HepG2 (cell line): Measurements from ENCODE around the gene TCEANC. TPM values are rescaled to one million over a fixed set of nuclear protein-coding genes. Genes with fewer than 3 reads are reported as not detected.

Experiments
- ATF1 ChIP-seq: IDR thresholded peaks from 2 replicates; pipeline ENCODE4 v1.6.1; 2016; ENCODE audit warnings: mild to moderate bottlenecking, control low read depth
- CBX1 ChIP-seq: IDR thresholded peaks from one replicate; pipeline ENCODE4 v1.6.1; 2016; ENCODE audit warnings: antibody characterized with exemption, low read depth
- CEBPG ChIP-seq: IDR thresholded peaks from 2 replicates; pipeline ENCODE4 v1.6.1; 2016
- FOXP1 ChIP-seq, 2 experiments: fragments of 450-650 bp in 1 of 2; IDR thresholded peaks; 2 replicates each; pipeline ENCODE4 v1.6.1; 2017 to 2018; ENCODE audit warnings: antibody characterized with exemption in 1 of 2
- MAFK ChIP-seq, 2 experiments: IDR thresholded peaks in 1 of 2; conservative IDR thresholded peaks in 1 of 2; 2 replicates each; pipeline ENCODE4 v1.6.1; 2011; ENCODE audit warnings: improper control_type of control experiment in 2 of 2, low read length in 2 of 2
- MED13 ChIP-seq: sonication (generic); formaldehyde crosslinking; IDR thresholded peaks from 2 replicates; pipeline ENCODE4 v1.5.0; 2020; ENCODE audit warnings: missing genetic modification reagents
- MEIS1 ChIP-seq: sonication (generic); formaldehyde crosslinking; IDR thresholded peaks from 2 replicates; pipeline ENCODE4 v1.9.0; 2021; ENCODE audit warnings: mild to moderate bottlenecking, missing genetic modification reagents, moderate library complexity, borderline replicate concordance
- NR1H2 ChIP-seq: sonication (generic); formaldehyde crosslinking; IDR thresholded peaks from 2 replicates; pipeline ENCODE4 v1.8.1; 2022; ENCODE audit warnings: low read depth, missing genetic modification reagents, borderline replicate concordance
- POLR2AphosphoS2 ChIP-seq: IDR thresholded peaks from 2 replicates; pipeline ENCODE4 v1.6.1; 2011; ENCODE audit warnings: low read depth, low read length, improper control_type of control experiment
- RAD21 ChIP-seq: fragments of 450-650 bp; formaldehyde crosslinking; IDR thresholded peaks from 2 replicates; pipeline ENCODE4 v1.5.0; 2020; ENCODE audit warnings: mild to moderate bottlenecking
- RARG ChIP-seq: sonication (generic); formaldehyde crosslinking; IDR thresholded peaks from 2 replicates; pipeline ENCODE4 v1.4.0; 2020; ENCODE audit warnings: low read depth, mild to moderate bottlenecking, missing genetic modification reagents
- SETDB1 ChIP-seq: sonication (generic); formaldehyde crosslinking; IDR thresholded peaks from 2 replicates; pipeline ENCODE4 v1.5.1; 2020; ENCODE audit warnings: missing genetic modification reagents, mild to moderate bottlenecking, borderline replicate concordance
- SMAD9 ChIP-seq: sonication (generic); formaldehyde crosslinking; IDR thresholded peaks from 2 replicates; pipeline ENCODE4 v1.5.1; 2020; ENCODE audit warnings: mild to moderate bottlenecking, missing genetic modification reagents
- TOPORS ChIP-seq: sonication (generic); formaldehyde crosslinking; IDR thresholded peaks from 2 replicates; pipeline ENCODE4 v1.8.0; 2023; ENCODE audit warnings: mild to moderate bottlenecking, missing genetic modification reagents
- XRCC5 ChIP-seq: fragments of 200-400 bp; formaldehyde crosslinking; optimal IDR thresholded peaks from 2 replicates; pipeline ENCODE3; 2017; ENCODE audit warnings: mild to moderate bottlenecking, low read length
- ZNF20 ChIP-seq: sonication (generic); formaldehyde crosslinking; IDR thresholded peaks from 2 replicates; pipeline ENCODE4 v1.4.0; 2020; ENCODE audit warnings: mild to moderate bottlenecking, moderate library complexity, missing genetic modification reagents
- ZNF224 ChIP-seq: sonication (generic); formaldehyde crosslinking; IDR thresholded peaks from 2 replicates; pipeline ENCODE4 v1.5.0; 2020; ENCODE audit warnings: mild to moderate bottlenecking, missing genetic modification reagents
- ZNF33B ChIP-seq: sonication (generic); formaldehyde crosslinking; IDR thresholded peaks from 2 replicates; pipeline ENCODE4 v1.5.1; 2020; ENCODE audit warnings: mild to moderate bottlenecking, missing genetic modification reagents
- ZNF720 ChIP-seq: sonication (generic); formaldehyde crosslinking; IDR thresholded peaks from 2 replicates; pipeline ENCODE4 v1.4.0; 2020; ENCODE audit warnings: missing genetic modification reagents
- ZSCAN29 ChIP-seq: sonication (generic); formaldehyde crosslinking; conservative IDR thresholded peaks from 2 replicates; pipeline ENCODE4 v1.4.0; 2020; ENCODE audit warnings: mild to moderate bottlenecking, missing genetic modification reagents
- polyA plus RNA-seq, 8 experiments: library from polyadenylated mRNA; depleted of rRNA in 3 of 8; stranded (reverse) in 7 of 8; unstranded in 1 of 8; fragments of >200 nt; fragmentation: Illumina TruSeq in 4 of 8; extraction: Trizol in 4 of 8; gene quantifications; 2 replicates each; pipeline versions ENCODE4 v1.2.1 to v1.2.3, GENCODE V29; 2011 to 2016; ENCODE audit warnings: low read depth in 4 of 8, missing spikeins in 1 of 8, mixed read lengths in 1 of 8; ENCODE audit not compliant: insufficient read depth in 1 of 8
- total RNA-seq, 5 experiments: library from RNA; depleted of rRNA; stranded (reverse); fragments of >200 nt; fragmentation: Illumina TruSeq; extraction: Trizol; gene quantifications; 2 replicates each; pipeline ENCODE4 v1.2.3, GENCODE V29; 2016; ENCODE audit warnings: low read depth in 1 of 5
- TF ChIP-seq, protein P1 (sequence below): sonication (generic); formaldehyde crosslinking; IDR thresholded peaks from 2 replicates; pipeline ENCODE4 v1.9.0; 2021; ENCODE audit warnings: missing genetic modification reagents, mild to moderate bottlenecking, borderline replicate concordance
- TF ChIP-seq, protein P2 (sequence below): sonication (generic); formaldehyde crosslinking; IDR thresholded peaks from 2 replicates; pipeline ENCODE4 v1.4.0; 2020; ENCODE audit warnings: missing genetic modification reagents
- TF ChIP-seq, protein P3 (sequence below): sonication (generic); formaldehyde crosslinking; IDR thresholded peaks from 2 replicates; pipeline ENCODE4 v1.4.0; 2020; ENCODE audit warnings: missing genetic modification reagents

The TCEANC gene
- total and polyA plus RNA-seq, 2 of the 13 experiments (the other 11 are each of a cell fraction or from before 2014, with no cell fraction given) = 0.51 to 0.97 TPM

DNA sequence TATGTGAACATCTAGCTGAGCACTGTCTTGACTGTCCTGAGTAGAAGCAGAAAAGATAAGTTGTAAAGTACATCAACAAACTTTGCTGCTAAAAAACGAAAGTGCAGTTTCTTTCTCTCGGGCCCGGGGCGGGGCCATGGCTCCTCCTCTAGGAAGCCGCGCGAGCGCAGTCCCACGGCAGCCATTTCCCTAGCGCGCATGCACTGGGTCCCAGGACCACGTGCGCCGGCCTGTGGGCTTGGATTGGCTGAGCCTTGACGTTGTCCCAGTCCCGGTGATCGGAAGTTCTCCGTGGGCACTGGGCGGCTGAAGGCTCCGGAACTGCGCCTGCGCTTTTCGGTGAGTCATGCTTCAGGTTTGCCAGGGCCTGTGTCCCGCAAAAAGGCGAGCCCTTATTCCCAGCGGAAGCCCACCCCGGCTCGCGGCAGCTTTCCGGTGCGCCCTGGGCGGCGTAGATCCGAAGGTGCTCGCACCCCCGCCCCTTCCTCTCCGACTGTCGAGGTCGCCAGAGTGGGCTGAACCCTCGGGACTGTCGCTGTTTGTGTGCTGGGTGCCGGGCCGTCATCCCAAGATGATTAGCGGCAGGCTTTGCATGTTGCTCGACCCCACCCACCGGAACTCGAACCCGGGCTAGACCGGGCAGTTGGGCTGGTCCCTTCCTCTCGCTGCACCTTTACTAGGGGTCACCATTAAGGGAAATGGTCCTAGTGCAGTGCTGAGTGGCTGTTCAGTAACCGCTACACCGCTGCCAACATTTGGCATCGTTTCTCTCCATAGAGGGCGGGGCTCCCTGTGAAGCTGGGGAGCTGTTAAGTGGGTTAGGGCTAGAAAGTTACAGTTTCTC, at the start of gene TCEANC (continued):
- TF ChIP-seq ZNF224 (CRISPR knock-in tag) = no peak
- no peak for TF ChIP-seq ZNF33B
- no peak for TF ChIP-seq MED13 (CRISPR knock-in tag)
- TF ChIP-seq POLR2AphosphoS2 = no peak
- no peak for TF ChIP-seq MEIS1 (CRISPR knock-in tag)
- TF ChIP-seq MAFK (conservative IDR thresholded peaks at IDR 0.05 in 1 of 2, IDR thresholded peaks at IDR 0.05 in 1 of 2; ENCODE audit: low read length in 2 of 2) = no peak
- TF ChIP-seq NR1H2 (CRISPR knock-in tag) = no peak
- no peak for TF ChIP-seq RARG (CRISPR knock-in tag)
- no peak for TF ChIP-seq CBX1
- TF ChIP-seq FOXP1 (IDR thresholded peaks at IDR 0.05) = no peak
- no peak for TF ChIP-seq FOXP1 (CRISPR knock-in tag; IDR thresholded peaks at IDR 0.05)
- TF ChIP-seq ZSCAN29 (CRISPR knock-in tag) = no peak
- TF ChIP-seq ZNF20 (CRISPR knock-in tag) = no peak
- no peak for TF ChIP-seq ATF1 (CRISPR knock-in tag)
- no peak for TF ChIP-seq SMAD9
- TF ChIP-seq RAD21 = no peak
- no peak for TF ChIP-seq ZNF720 (CRISPR knock-in tag)
- TF ChIP-seq, protein P1, sequence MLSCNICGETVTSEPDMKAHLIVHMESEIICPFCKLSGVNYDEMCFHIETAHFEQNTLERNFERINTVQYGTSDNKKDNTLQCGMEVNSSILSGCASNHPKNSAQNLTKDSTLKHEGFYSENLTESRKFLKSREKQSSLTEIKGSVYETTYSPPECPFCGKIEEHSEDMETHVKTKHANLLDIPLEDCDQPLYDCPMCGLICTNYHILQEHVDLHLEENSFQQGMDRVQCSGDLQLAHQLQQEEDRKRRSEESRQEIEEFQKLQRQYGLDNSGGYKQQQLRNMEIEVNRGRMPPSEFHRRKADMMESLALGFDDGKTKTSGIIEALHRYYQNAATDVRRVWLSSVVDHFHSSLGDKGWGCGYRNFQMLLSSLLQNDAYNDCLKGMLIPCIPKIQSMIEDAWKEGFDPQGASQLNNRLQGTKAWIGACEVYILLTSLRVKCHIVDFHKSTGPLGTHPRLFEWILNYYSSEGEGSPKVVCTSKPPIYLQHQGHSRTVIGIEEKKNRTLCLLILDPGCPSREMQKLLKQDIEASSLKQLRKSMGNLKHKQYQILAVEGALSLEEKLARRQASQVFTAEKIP (CRISPR knock-in tag) = no peak
- TF ChIP-seq, protein P2, sequence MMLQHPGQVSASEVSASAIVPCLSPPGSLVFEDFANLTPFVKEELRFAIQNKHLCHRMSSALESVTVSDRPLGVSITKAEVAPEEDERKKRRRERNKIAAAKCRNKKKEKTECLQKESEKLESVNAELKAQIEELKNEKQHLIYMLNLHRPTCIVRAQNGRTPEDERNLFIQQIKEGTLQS (CRISPR knock-in tag) = no peak
- TF ChIP-seq XRCC5 = peak; percentile 38
- no peak for TF ChIP-seq SETDB1 (CRISPR knock-in tag)
- TF ChIP-seq, protein P3, sequence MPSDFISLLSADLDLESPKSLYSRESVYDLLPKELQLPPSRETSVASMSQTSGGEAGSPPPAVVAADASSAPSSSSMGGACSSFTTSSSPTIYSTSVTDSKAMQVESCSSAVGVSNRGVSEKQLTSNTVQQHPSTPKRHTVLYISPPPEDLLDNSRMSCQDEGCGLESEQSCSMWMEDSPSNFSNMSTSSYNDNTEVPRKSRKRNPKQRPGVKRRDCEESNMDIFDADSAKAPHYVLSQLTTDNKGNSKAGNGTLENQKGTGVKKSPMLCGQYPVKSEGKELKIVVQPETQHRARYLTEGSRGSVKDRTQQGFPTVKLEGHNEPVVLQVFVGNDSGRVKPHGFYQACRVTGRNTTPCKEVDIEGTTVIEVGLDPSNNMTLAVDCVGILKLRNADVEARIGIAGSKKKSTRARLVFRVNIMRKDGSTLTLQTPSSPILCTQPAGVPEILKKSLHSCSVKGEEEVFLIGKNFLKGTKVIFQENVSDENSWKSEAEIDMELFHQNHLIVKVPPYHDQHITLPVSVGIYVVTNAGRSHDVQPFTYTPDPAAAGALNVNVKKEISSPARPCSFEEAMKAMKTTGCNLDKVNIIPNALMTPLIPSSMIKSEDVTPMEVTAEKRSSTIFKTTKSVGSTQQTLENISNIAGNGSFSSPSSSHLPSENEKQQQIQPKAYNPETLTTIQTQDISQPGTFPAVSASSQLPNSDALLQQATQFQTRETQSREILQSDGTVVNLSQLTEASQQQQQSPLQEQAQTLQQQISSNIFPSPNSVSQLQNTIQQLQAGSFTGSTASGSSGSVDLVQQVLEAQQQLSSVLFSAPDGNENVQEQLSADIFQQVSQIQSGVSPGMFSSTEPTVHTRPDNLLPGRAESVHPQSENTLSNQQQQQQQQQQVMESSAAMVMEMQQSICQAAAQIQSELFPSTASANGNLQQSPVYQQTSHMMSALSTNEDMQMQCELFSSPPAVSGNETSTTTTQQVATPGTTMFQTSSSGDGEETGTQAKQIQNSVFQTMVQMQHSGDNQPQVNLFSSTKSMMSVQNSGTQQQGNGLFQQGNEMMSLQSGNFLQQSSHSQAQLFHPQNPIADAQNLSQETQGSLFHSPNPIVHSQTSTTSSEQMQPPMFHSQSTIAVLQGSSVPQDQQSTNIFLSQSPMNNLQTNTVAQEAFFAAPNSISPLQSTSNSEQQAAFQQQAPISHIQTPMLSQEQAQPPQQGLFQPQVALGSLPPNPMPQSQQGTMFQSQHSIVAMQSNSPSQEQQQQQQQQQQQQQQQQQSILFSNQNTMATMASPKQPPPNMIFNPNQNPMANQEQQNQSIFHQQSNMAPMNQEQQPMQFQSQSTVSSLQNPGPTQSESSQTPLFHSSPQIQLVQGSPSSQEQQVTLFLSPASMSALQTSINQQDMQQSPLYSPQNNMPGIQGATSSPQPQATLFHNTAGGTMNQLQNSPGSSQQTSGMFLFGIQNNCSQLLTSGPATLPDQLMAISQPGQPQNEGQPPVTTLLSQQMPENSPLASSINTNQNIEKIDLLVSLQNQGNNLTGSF (CRISPR knock-in tag) = no peak
- TF ChIP-seq TOPORS (CRISPR knock-in tag) = no peak
- TF ChIP-seq CEBPG (CRISPR knock-in tag) = no peak
